Measurements from ENCODE around the gene COL6A2.
"Not testable (repeated sequence)": the region's sequence is repeated elsewhere in the genome, so short reads cannot be mapped to it uniquely, and the experiment has no call there.

Gene COL6A2

DNA sequence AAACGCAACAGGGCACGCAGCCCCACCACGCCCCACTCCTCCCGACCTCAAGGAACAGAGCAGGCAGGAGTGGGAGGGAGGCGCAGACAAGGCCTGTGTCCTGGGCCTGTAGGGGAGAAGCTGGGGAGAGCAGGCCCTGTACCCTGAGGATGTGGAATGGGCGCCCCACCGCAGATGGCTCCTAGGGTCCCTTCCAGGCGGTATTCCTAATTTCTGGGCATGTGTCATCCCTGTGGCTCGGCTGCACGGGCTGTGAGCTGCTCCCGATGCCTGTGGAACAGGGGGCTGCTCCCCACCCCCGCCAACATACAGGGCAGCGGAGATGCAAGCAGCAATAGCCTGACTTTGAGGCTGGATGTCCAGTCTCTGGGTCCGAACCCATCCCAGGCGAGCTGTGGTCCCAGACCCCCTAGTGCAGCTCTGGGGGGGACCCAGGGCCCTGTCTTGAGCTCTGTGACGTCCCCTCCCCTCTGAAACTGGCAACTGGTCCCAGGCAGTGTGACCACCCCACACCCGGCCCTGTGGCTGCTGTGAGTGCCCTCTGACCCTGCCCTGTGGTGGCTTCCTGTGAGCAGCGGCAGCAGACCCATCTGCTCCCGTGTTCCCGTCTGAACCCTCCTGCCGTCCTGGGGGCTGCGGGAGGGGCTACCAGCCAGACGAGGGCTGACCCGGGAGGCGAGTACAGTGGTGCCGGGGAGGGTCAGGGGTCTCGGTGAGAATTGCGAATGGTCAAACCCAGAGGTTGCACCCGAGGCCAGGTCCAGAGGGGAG lies 13.9 kb upstream of the COL6A2 start:
- Histone ChIP-seq H3K27ac (no peak overlapping the region), H3K4me3 (no peak overlapping the region)
- DNase-seq (ENCODE audit: low spot score) = peak; percentile 75
- TF ChIP-seq, protein P1, sequence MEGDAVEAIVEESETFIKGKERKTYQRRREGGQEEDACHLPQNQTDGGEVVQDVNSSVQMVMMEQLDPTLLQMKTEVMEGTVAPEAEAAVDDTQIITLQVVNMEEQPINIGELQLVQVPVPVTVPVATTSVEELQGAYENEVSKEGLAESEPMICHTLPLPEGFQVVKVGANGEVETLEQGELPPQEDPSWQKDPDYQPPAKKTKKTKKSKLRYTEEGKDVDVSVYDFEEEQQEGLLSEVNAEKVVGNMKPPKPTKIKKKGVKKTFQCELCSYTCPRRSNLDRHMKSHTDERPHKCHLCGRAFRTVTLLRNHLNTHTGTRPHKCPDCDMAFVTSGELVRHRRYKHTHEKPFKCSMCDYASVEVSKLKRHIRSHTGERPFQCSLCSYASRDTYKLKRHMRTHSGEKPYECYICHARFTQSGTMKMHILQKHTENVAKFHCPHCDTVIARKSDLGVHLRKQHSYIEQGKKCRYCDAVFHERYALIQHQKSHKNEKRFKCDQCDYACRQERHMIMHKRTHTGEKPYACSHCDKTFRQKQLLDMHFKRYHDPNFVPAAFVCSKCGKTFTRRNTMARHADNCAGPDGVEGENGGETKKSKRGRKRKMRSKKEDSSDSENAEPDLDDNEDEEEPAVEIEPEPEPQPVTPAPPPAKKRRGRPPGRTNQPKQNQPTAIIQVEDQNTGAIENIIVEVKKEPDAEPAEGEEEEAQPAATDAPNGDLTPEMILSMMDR (IDR thresholded peaks at IDR 0.05) = no peak

DNA sequence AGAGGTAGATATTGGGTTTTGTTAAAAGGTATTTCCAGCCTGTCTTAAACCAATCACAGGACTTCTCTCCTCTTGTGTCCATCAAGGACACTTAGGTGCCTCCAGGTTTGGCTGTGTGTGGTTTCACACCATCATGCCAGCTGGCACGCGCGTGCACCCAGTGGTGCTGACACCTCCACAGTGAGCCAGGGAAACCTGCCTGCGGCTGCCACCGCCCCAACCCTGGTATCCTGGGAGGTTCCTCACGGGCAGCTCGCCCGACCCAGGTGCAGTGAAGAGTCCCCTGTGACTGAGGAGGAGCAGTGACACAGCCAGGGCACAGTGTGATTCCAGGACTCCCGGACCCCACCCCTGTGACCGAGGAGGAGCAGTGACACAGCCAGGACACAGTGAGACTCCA lies 13.2 kb upstream of the COL6A2 start:
- Histone ChIP-seq H3K27ac (no peak overlapping the region), H3K4me3 (no peak overlapping the region)
- TF ChIP-seq, protein P1 (IDR thresholded peaks at IDR 0.05) = no peak
- peak; percentile 55 for DNase-seq (ENCODE audit: low spot score)

DNA sequence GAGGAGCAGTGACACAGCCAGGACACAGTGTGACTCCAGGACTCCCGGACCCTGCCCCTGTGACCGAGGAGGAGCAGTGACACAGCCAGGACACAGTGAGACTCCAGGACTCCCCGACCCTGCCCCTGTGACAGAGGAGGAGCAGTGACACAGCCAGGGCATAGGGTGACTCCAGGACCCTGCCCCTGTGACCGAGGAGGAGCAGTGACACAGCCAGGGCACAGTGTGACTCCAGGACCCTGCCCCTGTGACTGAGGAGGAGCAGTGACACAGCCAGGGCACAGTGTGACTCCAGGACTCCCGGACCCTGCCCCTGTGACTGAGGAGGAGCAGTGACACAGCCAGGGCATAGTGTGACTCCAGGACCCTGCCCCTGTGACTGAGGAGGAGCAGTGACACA lies 12.7 kb upstream of the COL6A2 start:
- not testable (repeated sequence) for H3K27ac ChIP-seq; DNase-seq (ENCODE audit: low spot score); H3K4me3 ChIP-seq

DNA sequence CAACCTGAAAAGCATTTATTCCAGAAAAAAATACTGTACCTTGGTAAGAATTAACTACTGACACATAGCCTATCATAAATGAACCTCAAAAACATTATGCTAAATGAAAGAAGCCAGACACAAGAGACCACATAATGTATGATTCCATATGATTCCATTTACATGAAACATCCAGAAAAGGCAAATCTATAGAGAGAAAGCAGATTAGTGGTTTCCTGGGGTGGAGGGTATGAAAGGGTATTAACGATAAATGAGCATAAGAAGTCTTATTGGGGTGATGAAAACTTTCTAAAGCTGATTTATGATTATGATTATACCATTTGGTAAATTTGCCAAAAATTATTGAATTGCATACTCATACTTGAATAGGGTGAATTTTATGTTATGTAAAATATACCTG lies 10.3 kb upstream of the COL6A2 start:
- no peak for DNase-seq (ENCODE audit: low spot score)
- Histone ChIP-seq H3K27ac (no peak overlapping the region), H3K4me3 (no peak overlapping the region)
- TF ChIP-seq, protein P1 (IDR thresholded peaks at IDR 0.05) = no peak

DNA sequence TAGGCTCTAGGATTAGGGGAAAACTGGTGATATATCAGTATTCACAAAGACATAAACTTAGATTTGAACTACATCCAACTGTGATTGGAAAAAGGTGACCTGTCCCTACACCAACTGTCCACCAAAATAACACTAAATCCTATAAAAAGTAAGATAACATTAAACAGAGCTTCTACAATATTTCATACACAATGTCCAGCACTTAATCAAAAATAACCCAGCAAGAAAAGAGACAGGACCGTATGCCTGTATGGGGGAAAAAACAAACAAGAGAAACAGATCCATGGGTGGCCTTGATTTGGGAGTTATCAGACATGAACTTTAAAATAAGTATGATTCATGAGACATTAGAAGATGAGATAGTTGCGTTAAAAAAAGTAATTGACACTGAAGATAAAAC lies 9.7 kb upstream of the COL6A2 start:
- Histone ChIP-seq H3K27ac (no peak overlapping the region), H3K4me3 (no peak overlapping the region)
- DNase-seq (ENCODE audit: low spot score) = no peak
- TF ChIP-seq, protein P1 (IDR thresholded peaks at IDR 0.05) = no peak

DNA sequence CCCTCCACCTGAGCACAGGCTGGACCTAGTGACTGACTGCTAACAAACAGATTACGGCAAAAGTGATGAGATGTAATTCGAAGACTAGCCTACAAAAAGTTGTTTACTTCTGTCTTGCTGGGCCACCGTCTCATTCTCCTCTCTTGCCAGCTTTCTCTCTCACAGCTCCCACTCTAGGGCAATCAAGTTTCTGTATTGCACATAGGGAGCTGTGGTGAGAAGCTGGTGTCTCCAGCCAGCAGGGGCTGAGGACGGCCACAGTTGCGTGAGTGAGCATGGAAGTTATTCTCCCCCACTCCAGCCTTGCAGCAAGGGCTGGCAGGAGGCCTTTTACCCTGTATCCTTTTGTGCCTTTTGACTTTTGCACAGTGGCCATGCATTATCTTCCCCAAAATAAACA lies 8.6 kb upstream of the COL6A2 start:
- Histone ChIP-seq H3K4me3 (no peak overlapping the region), H3K27ac (no peak overlapping the region)
- TF ChIP-seq, protein P1 (IDR thresholded peaks at IDR 0.05) = no peak
- DNase-seq (ENCODE audit: low spot score) = no peak

DNA sequence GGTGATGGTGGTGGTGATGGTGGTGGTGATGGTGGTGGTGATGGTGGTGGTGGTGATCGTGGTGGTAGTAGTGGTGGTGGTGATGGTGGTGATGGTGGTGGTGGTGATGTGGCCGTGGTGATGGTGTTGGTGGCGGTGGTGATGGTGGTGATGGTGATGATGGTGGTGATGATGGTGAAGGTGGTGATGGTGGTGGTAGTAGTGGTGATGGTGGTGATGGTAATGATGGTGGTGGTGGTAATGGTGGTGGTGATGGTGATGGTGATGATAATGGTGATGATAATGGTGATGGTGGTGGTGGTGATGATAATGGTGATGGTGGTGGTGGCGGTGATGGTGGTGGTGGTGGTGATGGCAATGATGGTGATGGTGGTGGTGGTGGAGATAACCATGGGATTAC lies 6.8 kb upstream of the COL6A2 start:
- Histone ChIP-seq H3K27ac (peak overlapping the region; percentile 84 to 99), H3K4me3 (no peak overlapping the region)
- peak; percentile 65 for DNase-seq (ENCODE audit: low spot score)
- TF ChIP-seq, protein P1 (IDR thresholded peaks at IDR 0.05) = no peak

All from coronary artery (tissue), 2 donors.